ENCODE data around the gene FBXL17.

FBXL17 gene

GRCh38 chr5:108379722-108380530 is 2.0 kb downstream of the FBXL17 start:
- peak overlapping the region; percentile 99 for H3K9ac ChIP-seq (ENCODE audit: low read depth, low read length)
- peak; percentile 32 for DNase-seq
- TF ChIP-seq EZH2 (IDR thresholded peaks at IDR 0.05; ENCODE audit: borderline replicate concordance, low read depth, low read length, severe bottlenecking) (no peak), CTCF (IDR thresholded peaks at IDR 0.05; ENCODE audit: borderline replicate concordance, extremely low read depth, low read length, poor library complexity, severe bottlenecking) (no peak)
- H4K20me1 ChIP-seq (ENCODE audit: insufficient read depth, low read length), result peaks cover 6% of the 10 kb centered on the region; the same call in 1 of the 2 replicates
- H3K9me3 ChIP-seq (ENCODE audit: insufficient read depth, low read length, severe bottlenecking), result peaks cover 8% of the 10 kb centered on the region
- H3K36me3 ChIP-seq (ENCODE audit: insufficient read depth, low read length), result no peaks in the 10 kb centered on the region; the same call in 1 of the 2 replicates
- H3K27me3 ChIP-seq (ENCODE audit: insufficient read depth, low read length, poor library complexity), result no peaks in the 10 kb centered on the region
- peaks cover 35% of the 10 kb centered on the region for H3K4me1 ChIP-seq (ENCODE audit: insufficient read depth, low read length)
- ATAC-seq (ENCODE audit: insufficient read depth, low read depth), result no peak
- H3K4me2 ChIP-seq (ENCODE audit: insufficient read depth, low read length), result peak overlapping the region; percentile 73
- H2AFZ ChIP-seq (ENCODE audit: low read depth, low read length), result peak overlapping the region; percentile 69
- H3K79me2 ChIP-seq (ENCODE audit: insufficient read depth, low read length), result peaks cover 55% of the 10 kb centered on the region
- peak overlapping the region; percentile 66; the same call in 1 of the 2 replicates for H3K27ac ChIP-seq (ENCODE audit: low read length)
- peak overlapping the region; percentile 51 to 65; a peak in 3 of 4 replicates for H3K4me3 ChIP-seq (ENCODE audit: low read depth in 1 of 2, low read length in 2 of 2)

GRCh38 chr5:108375768-108376167 is 6.1 kb downstream of the FBXL17 start:
- Histone ChIP-seq H4K20me1 (ENCODE audit: insufficient read depth, low read length) (peaks cover 6% of the 10 kb centered on the region; the same call in 1 of the 2 replicates), H3K9ac (ENCODE audit: low read depth, low read length) (no peak overlapping the region), H2AFZ (ENCODE audit: low read depth, low read length) (no peak overlapping the region), H3K4me3 (ENCODE audit: low read depth in 1 of 2, low read length in 2 of 2) (no peak overlapping the region), H3K4me2 (ENCODE audit: insufficient read depth, low read length) (no peak overlapping the region), H3K9me3 (ENCODE audit: insufficient read depth, low read length, severe bottlenecking) (peaks cover 18% of the 10 kb centered on the region), H3K27me3 (ENCODE audit: insufficient read depth, low read length, poor library complexity) (no peaks in the 10 kb centered on the region), H3K4me1 (ENCODE audit: insufficient read depth, low read length) (peaks cover 22% of the 10 kb centered on the region), H3K36me3 (ENCODE audit: insufficient read depth, low read length) (peaks cover 4% of the 10 kb centered on the region), H3K79me2 (ENCODE audit: insufficient read depth, low read length) (peaks cover 50% of the 10 kb centered on the region), H3K27ac (ENCODE audit: low read length) (no peak overlapping the region)
- DNase-seq, result no peak
- no peak for ATAC-seq (ENCODE audit: insufficient read depth, low read depth)
- TF ChIP-seq EZH2 (IDR thresholded peaks at IDR 0.05; ENCODE audit: borderline replicate concordance, low read depth, low read length, severe bottlenecking) (no peak), CTCF (IDR thresholded peaks at IDR 0.05; ENCODE audit: borderline replicate concordance, extremely low read depth, low read length, poor library complexity, severe bottlenecking) (no peak)

- H3K79me2 ChIP-seq (ENCODE audit: insufficient read depth, low read length), result peaks cover 33% of the 10 kb centered on the region
- no peaks in the 10 kb centered on the region; the same call in 1 of the 2 replicates for H3K4me1 ChIP-seq (ENCODE audit: insufficient read depth, low read length)
- no peaks in the 10 kb centered on the region for H3K27me3 ChIP-seq (ENCODE audit: insufficient read depth, low read length, poor library complexity)
- H3K4me2 ChIP-seq (ENCODE audit: insufficient read depth, low read length), result no peak overlapping the region
- H3K9me3 ChIP-seq (ENCODE audit: insufficient read depth, low read length, severe bottlenecking), result peaks cover 18% of the 10 kb centered on the region
- TF ChIP-seq CTCF (IDR thresholded peaks at IDR 0.05; ENCODE audit: borderline replicate concordance, extremely low read depth, low read length, poor library complexity, severe bottlenecking) (no peak), EZH2 (IDR thresholded peaks at IDR 0.05; ENCODE audit: borderline replicate concordance, low read depth, low read length, severe bottlenecking) (no peak)
- ATAC-seq (ENCODE audit: insufficient read depth, low read depth), result no peak
- H3K36me3 ChIP-seq (ENCODE audit: insufficient read depth, low read length), result peaks cover 4% of the 10 kb centered on the region
- no peak overlapping the region for H3K27ac ChIP-seq (ENCODE audit: low read length)
- peak overlapping the region in 1 of 2 experiments; percentile 25; a peak in 1 of 4 replicates for H3K4me3 ChIP-seq (ENCODE audit: low read depth in 1 of 2, low read length in 2 of 2)
- H3K9ac ChIP-seq (ENCODE audit: low read depth, low read length), result no peak overlapping the region
- DNase-seq, result no peak
- no peaks in the 10 kb centered on the region for H4K20me1 ChIP-seq (ENCODE audit: insufficient read depth, low read length)
- H2AFZ ChIP-seq (ENCODE audit: low read depth, low read length), result no peak overlapping the region
Measured at GRCh38 chr5:108373426-108373825, 8.5 kb downstream of the FBXL17 start.

Measured in DND-41 (cell line).